Activated CD4-positive, alpha-beta T cell treated with anti-CD3 and anti-CD28 coated beads, Interleukin-2, amount 50 U/mL, for 4 hours (primary cell): Measurements from ENCODE around the gene ERI3.
"Not testable (repeated sequence)": the region's sequence is repeated elsewhere in the genome, so short reads cannot be mapped to it uniquely, and the experiment has no call there.

Source experiments
- DNase-seq, 2 experiments: peaks; one replicate each; pipeline ENCODE4 v3.0.0-alpha.2; 2020

Gene ERI3

GRCh38 chr1:44229435-44230167, 125.5 kb downstream of the ERI3 start:
- DNase-seq, result no peak

GRCh38 chr1:44228218-44228617, 126.8 kb downstream of the ERI3 start:
- DNase-seq, result no peak

- no peak for DNase-seq
These were observed 127.8 kb downstream of the ERI3 start for GRCh38 chr1:44227211-44227610.

- DNase-seq, result no peak
These were observed 129.3 kb downstream of the ERI3 start for GRCh38 chr1:44225761-44226160.

- DNase-seq, result no peak
These were observed 131.9 kb downstream of the ERI3 start for GRCh38 chr1:44223187-44223610.

- DNase-seq, result no peak
These were observed 132.5 kb downstream of the ERI3 start for GRCh38 chr1:44222397-44223186.

GRCh38 chr1:44221769-44222168, 133.3 kb downstream of the ERI3 start:
- DNase-seq, result no peak

GRCh38 chr1:44220755-44221154, 134.3 kb downstream of the ERI3 start:
- DNase-seq, result no peak

- no peak for DNase-seq
These were observed 134.9 kb downstream of the ERI3 start for GRCh38 chr1:44220001-44220751.

GRCh38 chr1:44219301-44219626, 135.8 kb downstream of the ERI3 start:
- DNase-seq, result no peak

GRCh38 chr1:44218503-44219300, 136.4 kb downstream of the ERI3 start:
- DNase-seq, result no peak

GRCh38 chr1:44217809-44218410, 137.1 kb downstream of the ERI3 start:
- DNase-seq, result peak; percentile 65 to 71

GRCh38 chr1:44213222-44214112, 141.6 kb downstream of the ERI3 start, which contains the start of gene DMAP1:
TSS of gene DMAP1 (plus strand) at chr1:44213471. CDS start at chr1:44213754, 283 bp downstream.
- DNase-seq, result peak; percentile 81 to 82

GRCh38 chr1:44212355-44213221, 142.5 kb downstream of the ERI3 start:
- DNase-seq, result peak; percentile 16 to 20

- no peak for DNase-seq
These were observed 144.5 kb downstream of the ERI3 start for GRCh38 chr1:44210595-44210994.

GRCh38 chr1:44208226-44208625, 146.8 kb downstream of the ERI3 start:
- DNase-seq, result no peak

- DNase-seq, result not testable (repeated sequence)
These were observed 148.5 kb downstream of the ERI3 start for GRCh38 chr1:44206545-44206944.

GRCh38 chr1:44200336-44200735, 154.7 kb downstream of the ERI3 start:
- no peak for DNase-seq

- no peak for DNase-seq
These were observed 180.4 kb downstream of the ERI3 start for GRCh38 chr1:44174630-44175029.
